Fibroblast of lung (primary cell): ENCODE data around the gene PRDM8.

ENCODE experiments used
- EZH2 ChIP-seq: IDR thresholded peaks from 2 replicates; pipeline ENCODE4 v1.5.1; 2012; ENCODE audit warnings: low read length, control low read depth, mild to moderate bottlenecking; ENCODE audit errors: missing control alignments
- TF ChIP-seq, protein P1 (sequence below), 2 donors: IDR thresholded peaks in 1 of 2; conservative IDR thresholded peaks in 1 of 2; 1 replicate in 1 of 2; 2 replicates in 1 of 2; pipeline ENCODE4 v1.5.1; 2011 to 2012; ENCODE audit warnings: low read length in 2 of 2, control low read depth in 1 of 2, inconsistent platforms in 1 of 2, low read depth in 1 of 2, mild to moderate bottlenecking in 1 of 2

GRCh38 chr4:80221161-80221560, 23.9 kb downstream of the PRDM8 start:
- TF ChIP-seq, protein P1, sequence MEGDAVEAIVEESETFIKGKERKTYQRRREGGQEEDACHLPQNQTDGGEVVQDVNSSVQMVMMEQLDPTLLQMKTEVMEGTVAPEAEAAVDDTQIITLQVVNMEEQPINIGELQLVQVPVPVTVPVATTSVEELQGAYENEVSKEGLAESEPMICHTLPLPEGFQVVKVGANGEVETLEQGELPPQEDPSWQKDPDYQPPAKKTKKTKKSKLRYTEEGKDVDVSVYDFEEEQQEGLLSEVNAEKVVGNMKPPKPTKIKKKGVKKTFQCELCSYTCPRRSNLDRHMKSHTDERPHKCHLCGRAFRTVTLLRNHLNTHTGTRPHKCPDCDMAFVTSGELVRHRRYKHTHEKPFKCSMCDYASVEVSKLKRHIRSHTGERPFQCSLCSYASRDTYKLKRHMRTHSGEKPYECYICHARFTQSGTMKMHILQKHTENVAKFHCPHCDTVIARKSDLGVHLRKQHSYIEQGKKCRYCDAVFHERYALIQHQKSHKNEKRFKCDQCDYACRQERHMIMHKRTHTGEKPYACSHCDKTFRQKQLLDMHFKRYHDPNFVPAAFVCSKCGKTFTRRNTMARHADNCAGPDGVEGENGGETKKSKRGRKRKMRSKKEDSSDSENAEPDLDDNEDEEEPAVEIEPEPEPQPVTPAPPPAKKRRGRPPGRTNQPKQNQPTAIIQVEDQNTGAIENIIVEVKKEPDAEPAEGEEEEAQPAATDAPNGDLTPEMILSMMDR (conservative IDR thresholded peaks at IDR 0.05 in 1 of 2, IDR thresholded peaks at IDR 0.05 in 1 of 2; ENCODE audit: low read depth in 1 of 2, low read length in 2 of 2) = peak in 1 of 2 donors; percentile 46
- no peak for TF ChIP-seq EZH2
